OCI-LY3 (cell line): Measurements from ENCODE around the gene OR9A4.

Experiments used
- H2AFZ ChIP-seq: fragments of 200-600, 300-600 bp; shearing (Covaris generic); 2 replicates; pipeline ENCODE4 v1.6.0; 2014; ENCODE audit warnings: antibody characterized with exemption, low read depth, low read length
- H3K27ac ChIP-seq: fragments of 200-600, 300-600 bp; sonication (generic); 2 replicates; pipeline ENCODE4 v1.5.1; 2014; ENCODE audit warnings: mild to moderate bottlenecking, low read length, moderate library complexity, mixed read lengths
- H3K27me3 ChIP-seq: fragments of 200-600, 300-600 bp; sonication (generic); 2 replicates; pipeline ENCODE4 v1.6.1; 2014; ENCODE audit warnings: low read depth, low read length, mixed read lengths
- H3K36me3 ChIP-seq: fragments of 200-600, 300-600 bp; sonication (generic); replicated peaks from 2 replicates; pipeline ENCODE3; 2014; ENCODE audit warnings: low read depth, low read length, mixed read lengths
- H3K4me1 ChIP-seq: fragments of 300-600, 200-600 bp; sonication (generic); 2 replicates; pipeline ENCODE4 v1.6.1; 2014; ENCODE audit warnings: low read length, mixed read lengths
- H3K4me2 ChIP-seq: fragments of 200-600, 300-600 bp; sonication (generic); 2 replicates; pipeline ENCODE4 v1.6.1; 2014; ENCODE audit warnings: low read length, mixed read lengths
- H3K4me3 ChIP-seq: fragments of 300-600, 200-600 bp; sonication (generic); 2 replicates; pipeline ENCODE4 v1.5.1; 2014; ENCODE audit warnings: antibody characterized with exemption, mild to moderate bottlenecking, low read length, moderate library complexity
- H3K79me2 ChIP-seq: fragments of 300-600, 200-600 bp; shearing (Covaris generic); 2 replicates; pipeline ENCODE4 v1.6.1; 2014; ENCODE audit warnings: mild to moderate bottlenecking, low read length, mixed read lengths
- H3K9ac ChIP-seq: fragments of 300-600, 200-600 bp; shearing (Covaris generic); 2 replicates; pipeline ENCODE4 v1.6.0; 2014; ENCODE audit warnings: mild to moderate bottlenecking, low read length, moderate library complexity
- H3K9me3 ChIP-seq: fragments of 200-600, 300-600 bp; shearing (Covaris generic); 2 replicates; pipeline ENCODE4 v1.6.1; 2014; ENCODE audit warnings: low read length, mixed read lengths; ENCODE audit not compliant: insufficient read depth
- H4K20me1 ChIP-seq: fragments of 200-600, 300-600 bp; sonication (generic); 2 replicates; pipeline ENCODE4 v1.6.1; 2016; ENCODE audit warnings: low read length, mixed read lengths; ENCODE audit not compliant: insufficient read depth
- CTCF ChIP-seq: fragments of 200-600, 300-600 bp; sonication (generic); IDR thresholded peaks from 2 replicates; pipeline ENCODE4 v1.5.1; 2014; ENCODE audit warnings: antibody characterized with exemption, low read length, low read depth
- EZH2phosphoT487 ChIP-seq: fragments of 200-600 bp; shearing (Covaris generic); IDR thresholded peaks from 2 replicates; pipeline ENCODE4 v1.6.1; 2018; ENCODE audit warnings: antibody characterized with exemption, mixed run types, low read depth

OR9A4 gene

GRCh38 chr7:141916099-141916498, at the start of gene OR9A4:
TSS of gene OR9A4 (plus strand) at chr7:141916399. CDS start at chr7:141918876, 2,477 bp downstream.
- Histone ChIP-seq H3K9me3 (no peaks in the 10 kb centered on the region), H3K4me2 (peak within 1 kb of the TSS; percentile 43), H3K27ac (no peak within 1 kb of the TSS), H4K20me1 (no peaks in the 10 kb centered on the region), H3K9ac (no peak within 1 kb of the TSS), H3K79me2 (no peaks in the 10 kb centered on the region), H3K36me3 (no peaks in the 10 kb centered on the region), H2AFZ (no peak within 1 kb of the TSS), H3K4me3 (no peak within 1 kb of the TSS), H3K27me3 (no peaks in the 10 kb centered on the region), H3K4me1 (peaks cover 13% of the 10 kb centered on the region)
- no peak for TF ChIP-seq EZH2phosphoT487
- TF ChIP-seq CTCF = no peak

- H3K9ac ChIP-seq = no peak overlapping the region
- no peak overlapping the region for H3K4me3 ChIP-seq
- H3K27me3 ChIP-seq = no peaks in the 10 kb centered on the region
- H3K4me1 ChIP-seq = peaks cover 11% of the 10 kb centered on the region
- TF ChIP-seq CTCF = no peak
- TF ChIP-seq EZH2phosphoT487 = no peak
- no peak overlapping the region for H3K4me2 ChIP-seq
- H3K79me2 ChIP-seq = no peaks in the 10 kb centered on the region
- H2AFZ ChIP-seq = no peak overlapping the region
- no peak overlapping the region for H3K27ac ChIP-seq
- H4K20me1 ChIP-seq = no peaks in the 10 kb centered on the region
- H3K9me3 ChIP-seq = no peaks in the 10 kb centered on the region
- H3K36me3 ChIP-seq = no peaks in the 10 kb centered on the region
These were observed 49.2 kb upstream of the OR9A4 start for GRCh38 chr7:141866974-141867373.

GRCh38 chr7:141872931-141873330, 43.3 kb upstream of the OR9A4 start:
- H3K9ac ChIP-seq = no peak overlapping the region
- no peak overlapping the region for H2AFZ ChIP-seq
- no peak overlapping the region for H3K4me3 ChIP-seq
- no peaks in the 10 kb centered on the region for H3K36me3 ChIP-seq
- H3K9me3 ChIP-seq = no peaks in the 10 kb centered on the region
- no peaks in the 10 kb centered on the region for H3K79me2 ChIP-seq
- no peak overlapping the region for H3K27ac ChIP-seq
- no peaks in the 10 kb centered on the region for H3K27me3 ChIP-seq
- peak overlapping the region; percentile 33; the same call in 1 of the 2 replicates for H3K4me2 ChIP-seq
- TF ChIP-seq EZH2phosphoT487 = no peak
- no peak for TF ChIP-seq CTCF
- no peaks in the 10 kb centered on the region for H4K20me1 ChIP-seq
- H3K4me1 ChIP-seq = peaks cover 17% of the 10 kb centered on the region

- Histone ChIP-seq H3K4me1 (peaks cover 21% of the 10 kb centered on the region), H3K27ac (no peak overlapping the region), H3K9ac (no peak overlapping the region), H3K27me3 (no peaks in the 10 kb centered on the region), H3K4me2 (no peak overlapping the region), H3K79me2 (no peaks in the 10 kb centered on the region), H3K9me3 (no peaks in the 10 kb centered on the region), H3K4me3 (no peak overlapping the region), H2AFZ (no peak overlapping the region), H4K20me1 (no peaks in the 10 kb centered on the region), H3K36me3 (no peaks in the 10 kb centered on the region)
- TF ChIP-seq CTCF = no peak
- TF ChIP-seq EZH2phosphoT487 = no peak
These were observed 41.4 kb upstream of the OR9A4 start for GRCh38 chr7:141874787-141875186.
